GM21526 (cell line): ENCODE results near the gene FAH.

Experiments
- ATAC-seq: cut with Tn5 transposase; IDR thresholded peaks from one replicate; pipeline ENCODE4 v1.9.1; 2021; ENCODE audit warnings: moderate library complexity; ENCODE audit not compliant: unreplicated experiment, low FRiP score

FAH gene

GRCh38 chr15:80231371-80231770 lies 78.6 kb downstream of the FAH start:
- ATAC-seq: no peak

- no peak for ATAC-seq
These were observed 80.8 kb downstream of the FAH start for GRCh38 chr15:80233581-80233980.

- no peak for ATAC-seq
These were observed 82.1 kb downstream of the FAH start for GRCh38 chr15:80234883-80235282.
